HL-60/S4 treated with retinoic acid at 250 ng/mL for 4 days and 3 days (cell line): Measurements from ENCODE around the gene ZNF385A.

Source experiments
- in situ Hi-C: fragments of 300-500 bp; cut with MboI; formaldehyde crosslinking; loops from 2 replicates; pipeline ENCODE4 v1.7.0; 2022; ENCODE audit warnings: low sequenced_read_pairs

ZNF385A gene, protein sequence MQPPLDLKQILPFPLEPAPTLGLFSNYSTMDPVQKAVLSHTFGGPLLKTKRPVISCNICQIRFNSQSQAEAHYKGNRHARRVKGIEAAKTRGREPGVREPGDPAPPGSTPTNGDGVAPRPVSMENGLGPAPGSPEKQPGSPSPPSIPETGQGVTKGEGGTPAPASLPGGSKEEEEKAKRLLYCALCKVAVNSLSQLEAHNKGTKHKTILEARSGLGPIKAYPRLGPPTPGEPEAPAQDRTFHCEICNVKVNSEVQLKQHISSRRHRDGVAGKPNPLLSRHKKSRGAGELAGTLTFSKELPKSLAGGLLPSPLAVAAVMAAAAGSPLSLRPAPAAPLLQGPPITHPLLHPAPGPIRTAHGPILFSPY

DNA sequence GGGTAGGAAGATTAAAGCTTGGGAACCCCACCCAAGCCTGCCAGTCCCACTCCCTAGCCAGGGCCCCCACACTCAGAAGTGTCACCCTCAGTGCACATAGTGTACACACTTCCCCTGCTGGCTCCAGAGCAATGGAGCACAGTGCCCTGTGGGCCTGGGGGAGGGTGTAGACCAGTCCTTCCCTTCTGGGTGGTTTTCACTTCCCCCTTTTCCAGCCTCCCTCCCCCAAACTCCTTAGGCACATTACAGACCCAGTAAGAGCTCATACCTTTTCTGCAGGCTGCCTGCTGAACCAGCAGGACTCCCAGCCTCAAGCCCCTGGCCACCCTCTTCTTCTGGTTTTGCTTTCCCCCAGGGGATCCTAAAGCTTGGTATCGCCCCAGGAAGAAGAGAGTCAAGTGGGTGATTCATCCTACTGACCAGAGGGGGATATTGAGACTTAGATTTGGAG lies at the start of gene ZNF385A:
ZNF385A (minus strand) TSS at position 143 of the 451 bp plus-strand sequence. CDS start 219 bp downstream, outside the sequence.
- in situ Hi-C loops: loop anchor here (25.0 kb wide), 1 partner anchor 397 kb away; the partner anchor contains the start of gene HOXC10

DNA sequence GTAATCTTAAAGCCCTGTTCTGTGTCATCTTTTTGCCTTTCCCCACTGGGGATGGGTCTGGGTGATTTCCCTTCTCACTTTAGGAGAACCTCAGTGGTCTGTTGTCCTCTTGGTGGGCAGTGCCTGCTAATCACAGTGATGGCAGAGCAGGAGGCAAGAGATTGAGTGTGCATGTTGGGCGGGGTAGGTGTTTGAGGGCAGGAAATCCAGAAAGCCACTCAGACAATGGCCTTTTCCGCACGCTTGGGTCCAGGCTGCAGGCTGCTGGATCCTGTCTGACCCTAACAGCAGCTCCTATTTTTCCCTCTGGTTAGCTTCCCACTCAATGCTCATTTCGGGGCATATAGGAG lies 48.3 kb upstream of the ZNF385A start:
- in situ Hi-C loops: no loop called here

DNA sequence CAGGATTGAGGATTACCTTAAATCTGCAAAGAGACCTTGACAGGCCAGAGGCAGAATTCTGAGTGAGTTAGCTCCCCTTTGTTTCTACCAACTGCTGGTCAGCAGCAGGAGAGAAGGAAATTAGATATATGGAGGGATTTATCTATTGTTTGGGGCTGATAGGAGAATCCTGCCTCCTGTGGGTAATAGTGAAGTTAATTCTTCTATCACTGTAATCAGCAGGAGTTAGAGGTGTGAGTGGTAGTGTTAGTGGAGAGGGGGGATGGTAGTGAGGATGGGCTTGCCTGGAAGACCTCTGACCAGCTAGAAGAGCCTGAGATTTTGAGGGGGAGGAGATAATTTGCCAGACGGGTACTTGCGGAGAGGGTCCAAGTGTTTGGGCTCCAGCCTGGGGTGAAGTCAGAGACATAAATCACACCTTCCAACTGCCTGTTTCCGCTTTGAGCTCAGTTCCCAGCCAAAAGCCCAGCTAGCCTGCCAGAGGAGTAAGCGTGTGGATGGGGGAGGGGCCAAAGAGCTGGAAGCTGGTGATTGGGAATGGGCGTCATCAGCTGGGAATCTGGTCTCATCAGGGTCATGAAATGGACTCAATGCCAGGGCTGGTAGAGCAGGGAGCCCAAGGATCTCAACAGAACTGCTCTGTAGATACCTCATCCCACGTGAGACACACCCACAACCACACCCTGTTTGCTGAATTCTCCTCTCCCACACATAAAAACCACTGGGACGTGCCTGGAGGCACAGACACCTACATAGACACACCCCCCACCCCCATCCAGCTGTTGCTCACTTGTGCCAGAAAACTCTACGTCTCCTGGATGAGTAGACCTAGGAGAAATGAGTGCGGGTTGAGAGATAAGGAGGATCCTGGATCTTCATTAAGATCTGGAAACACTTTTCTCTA lies 47.6 kb upstream of the ZNF385A start:
- in situ Hi-C loops: no loop called here

DNA sequence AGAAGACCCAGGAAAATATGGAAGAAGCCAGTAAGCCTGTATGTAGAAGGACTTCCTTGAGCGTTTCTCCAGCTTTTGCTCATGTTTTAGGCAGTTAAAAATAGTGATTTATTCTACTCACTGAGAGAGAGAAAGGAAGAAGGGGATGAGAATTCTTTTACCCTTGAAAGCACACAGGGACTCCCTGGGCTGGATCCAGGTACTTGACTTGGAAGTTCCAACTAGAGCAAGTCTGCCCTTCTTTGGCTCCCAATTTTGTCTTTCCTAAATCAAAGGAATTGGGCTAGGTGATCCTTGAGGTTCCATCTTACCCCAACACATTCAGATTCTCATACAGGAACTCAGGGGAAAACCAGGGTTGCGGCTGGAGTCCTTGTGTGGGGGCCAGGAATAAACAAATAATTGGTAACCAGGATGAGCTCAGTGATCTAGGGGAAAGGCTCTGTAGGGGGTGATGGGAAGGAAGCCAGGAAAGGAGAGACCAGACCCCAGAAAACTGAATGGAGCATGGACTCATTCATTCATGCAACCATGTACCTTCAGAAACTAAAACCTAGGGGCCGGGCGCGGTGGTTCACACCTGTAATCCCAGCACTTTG lies 46.0 kb upstream of the ZNF385A start:
- in situ Hi-C loops: no loop called here

DNA sequence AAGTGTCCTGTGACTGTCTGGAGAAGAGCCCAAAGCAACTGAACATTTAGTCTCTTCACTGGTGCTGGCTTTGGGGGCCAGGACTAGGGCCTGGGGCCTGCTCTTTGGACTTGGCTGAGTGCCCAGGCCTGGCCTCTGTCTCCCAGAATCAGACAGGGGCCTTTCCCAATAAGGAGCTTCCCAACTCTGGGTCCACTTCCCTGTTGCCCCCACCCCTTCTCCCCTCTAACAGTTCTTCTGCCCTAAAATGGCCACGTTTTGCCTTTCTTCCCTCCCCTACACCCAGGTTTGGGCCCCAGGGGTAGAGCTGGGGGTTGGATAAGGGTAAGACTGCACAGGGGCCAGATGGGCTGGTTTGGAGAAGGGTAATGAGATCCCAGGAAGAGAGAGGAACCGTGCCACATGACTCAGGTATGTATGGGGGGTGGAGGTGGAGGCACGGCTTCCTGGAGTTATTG lies 44.5 kb upstream of the ZNF385A start:
- in situ Hi-C loops: no loop called here

DNA sequence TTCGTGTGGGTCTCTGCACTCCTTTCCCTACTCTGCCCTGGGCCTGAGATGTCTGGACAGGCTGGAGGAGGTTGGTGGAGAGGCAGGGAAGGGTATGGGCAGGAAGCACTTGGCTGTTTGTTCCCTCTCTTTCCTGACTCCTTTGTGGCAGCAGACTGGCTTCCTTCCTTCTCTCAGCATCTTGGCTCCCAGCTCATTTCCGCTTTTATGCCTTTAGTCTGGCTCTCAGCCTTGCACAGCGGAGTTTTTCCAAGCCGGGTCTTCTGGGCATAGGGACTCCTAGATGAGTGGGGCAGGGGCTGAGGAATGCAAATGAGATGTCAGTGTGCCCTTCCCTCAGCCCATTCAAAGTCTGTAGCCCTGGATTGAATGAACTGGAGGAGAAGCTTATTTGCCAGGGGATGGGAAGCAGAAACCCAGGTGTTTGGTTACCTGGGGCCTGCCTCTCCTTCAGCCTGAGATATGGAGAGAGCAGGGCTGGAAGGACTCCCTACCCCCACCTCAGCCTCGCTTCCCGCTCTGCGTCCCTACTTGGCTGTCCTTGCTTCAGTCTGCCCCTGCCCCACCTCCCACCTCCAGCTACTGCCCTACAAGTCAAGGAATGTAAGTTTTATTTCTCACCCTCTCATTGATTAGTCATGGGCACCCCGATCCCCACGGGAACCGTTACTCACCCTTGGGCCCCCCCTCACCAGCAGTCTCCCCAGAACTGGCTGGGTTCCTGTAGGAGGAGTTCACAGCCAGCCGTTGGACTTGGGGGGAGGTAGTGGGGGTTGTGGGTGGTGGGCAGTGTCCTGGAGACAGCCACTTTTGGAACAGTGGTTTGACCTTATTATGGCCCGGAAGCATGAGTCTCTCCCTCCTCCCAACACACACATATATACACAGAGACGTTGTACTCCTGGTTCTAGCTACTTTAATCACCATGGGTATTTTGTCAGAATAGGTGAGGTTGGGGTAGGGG lies 43.8 kb upstream of the ZNF385A start:
- in situ Hi-C loops: no loop called here

DNA sequence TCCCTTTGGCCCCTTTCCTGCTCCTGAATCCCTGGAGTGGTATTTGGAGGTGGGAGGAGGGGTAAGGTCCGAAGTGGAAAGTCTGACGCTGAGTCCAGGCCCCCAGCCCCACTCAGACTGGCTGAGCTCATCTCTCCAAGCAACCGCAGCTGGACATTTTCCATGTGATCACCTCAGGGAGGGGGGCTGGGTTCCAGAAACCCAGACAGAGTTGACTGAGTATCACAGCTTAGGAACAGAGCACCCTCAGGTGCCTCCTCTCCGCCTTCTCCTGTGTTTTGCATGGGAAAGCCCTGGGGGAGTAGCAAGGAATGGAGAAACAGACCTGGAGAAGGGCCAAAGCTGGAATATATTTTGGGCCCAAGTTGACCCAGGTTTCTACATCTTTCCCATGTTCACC lies 42.6 kb upstream of the ZNF385A start:
- in situ Hi-C loops: no loop called here

DNA sequence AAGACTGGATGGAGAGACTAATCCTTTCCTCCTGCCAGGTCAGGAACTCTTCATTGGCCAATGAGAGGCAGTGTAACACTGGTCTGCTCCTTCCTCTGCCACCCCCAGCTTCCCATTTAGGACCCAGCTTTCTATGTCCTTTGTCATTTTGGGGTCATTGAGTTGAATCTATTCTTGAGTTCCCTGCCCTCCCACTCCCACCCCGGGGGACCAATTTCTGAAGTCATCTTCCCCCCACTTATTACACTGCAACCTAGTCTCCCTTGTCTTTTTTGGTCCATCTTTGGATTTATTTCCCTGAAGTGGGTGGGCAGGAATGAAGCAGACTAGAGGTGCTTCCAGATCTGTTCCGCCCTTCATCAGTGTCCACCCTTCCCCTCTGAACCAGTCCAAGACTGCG lies 42.2 kb upstream of the ZNF385A start:
- in situ Hi-C loops: no loop called here

DNA sequence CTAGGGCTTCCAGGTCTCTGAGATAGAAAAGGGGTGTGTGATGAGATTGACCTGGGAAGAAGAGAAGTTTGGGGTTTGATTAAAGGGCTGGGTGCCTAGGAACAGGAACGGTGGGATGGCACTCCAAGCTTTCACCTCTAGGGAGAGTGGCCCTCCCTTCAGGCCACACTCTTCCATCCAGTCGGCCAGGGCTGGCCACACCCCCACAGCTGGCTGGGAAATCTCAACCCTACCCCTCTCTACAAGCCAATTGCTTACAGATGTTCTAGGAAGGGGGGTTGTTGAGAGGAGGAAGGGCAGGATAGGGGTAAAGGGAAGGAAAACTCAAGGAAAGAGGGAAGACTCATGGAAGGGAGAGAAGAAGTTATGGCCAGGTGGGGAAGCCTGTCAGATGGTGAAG lies 41.2 kb upstream of the ZNF385A start:
- in situ Hi-C loops: no loop called here

DNA sequence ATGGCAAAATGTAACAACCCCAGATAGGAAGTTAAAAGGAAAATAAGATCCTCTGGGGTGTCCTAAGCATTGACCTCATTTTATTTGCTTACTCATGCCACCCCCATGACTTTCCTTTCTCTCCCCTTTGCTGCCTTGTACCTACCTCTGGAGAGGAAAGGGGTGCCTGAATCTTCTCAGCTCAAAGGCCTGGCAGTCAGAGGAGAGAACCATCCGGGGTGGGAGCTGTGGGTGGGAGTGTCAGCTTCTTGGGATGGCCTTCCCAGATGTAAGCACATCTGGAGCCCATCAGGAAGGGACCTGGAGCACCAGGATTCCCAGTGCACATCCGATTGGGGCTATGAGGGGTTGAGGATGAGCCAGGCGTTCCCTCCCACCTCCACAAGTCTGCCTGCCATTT lies 39.7 kb upstream of the ZNF385A start:
- in situ Hi-C loops: no loop called here

DNA sequence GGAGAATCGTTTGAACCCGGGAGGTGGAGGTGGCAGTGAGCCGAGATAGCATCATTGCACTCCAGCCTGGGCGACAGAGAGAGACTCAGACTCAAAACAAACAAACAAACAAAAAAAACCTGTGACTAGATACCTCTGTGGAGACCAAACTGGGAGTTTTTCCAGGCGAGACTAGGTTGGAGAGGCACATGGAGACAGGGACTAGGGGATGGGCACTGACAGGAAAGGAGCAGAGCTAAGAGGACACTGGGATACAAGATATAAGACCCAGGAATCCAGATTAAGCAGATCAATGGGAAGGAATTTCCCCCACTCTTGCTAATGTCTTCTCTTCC lies 39.2 kb upstream of the ZNF385A start:
- in situ Hi-C loops: no loop called here

DNA sequence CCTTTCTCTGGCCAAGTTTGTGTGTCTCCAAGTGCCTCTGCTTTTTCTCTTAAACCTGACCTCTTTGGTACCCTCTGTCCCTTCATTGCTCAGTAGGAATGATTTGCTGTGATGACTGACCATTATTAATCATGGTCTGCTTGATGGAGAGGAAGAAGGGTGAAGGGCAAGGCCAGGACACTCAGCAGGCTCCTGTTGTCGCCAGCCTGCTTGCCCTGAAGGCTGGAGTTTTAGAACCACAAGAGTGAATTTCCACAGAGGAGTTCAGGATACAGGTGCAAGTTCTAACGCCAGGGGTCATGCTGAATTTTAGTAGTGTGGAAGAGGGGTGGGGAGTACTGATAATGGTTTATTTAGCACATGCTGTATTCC lies 37.3 kb upstream of the ZNF385A start:
- in situ Hi-C loops: no loop called here

DNA sequence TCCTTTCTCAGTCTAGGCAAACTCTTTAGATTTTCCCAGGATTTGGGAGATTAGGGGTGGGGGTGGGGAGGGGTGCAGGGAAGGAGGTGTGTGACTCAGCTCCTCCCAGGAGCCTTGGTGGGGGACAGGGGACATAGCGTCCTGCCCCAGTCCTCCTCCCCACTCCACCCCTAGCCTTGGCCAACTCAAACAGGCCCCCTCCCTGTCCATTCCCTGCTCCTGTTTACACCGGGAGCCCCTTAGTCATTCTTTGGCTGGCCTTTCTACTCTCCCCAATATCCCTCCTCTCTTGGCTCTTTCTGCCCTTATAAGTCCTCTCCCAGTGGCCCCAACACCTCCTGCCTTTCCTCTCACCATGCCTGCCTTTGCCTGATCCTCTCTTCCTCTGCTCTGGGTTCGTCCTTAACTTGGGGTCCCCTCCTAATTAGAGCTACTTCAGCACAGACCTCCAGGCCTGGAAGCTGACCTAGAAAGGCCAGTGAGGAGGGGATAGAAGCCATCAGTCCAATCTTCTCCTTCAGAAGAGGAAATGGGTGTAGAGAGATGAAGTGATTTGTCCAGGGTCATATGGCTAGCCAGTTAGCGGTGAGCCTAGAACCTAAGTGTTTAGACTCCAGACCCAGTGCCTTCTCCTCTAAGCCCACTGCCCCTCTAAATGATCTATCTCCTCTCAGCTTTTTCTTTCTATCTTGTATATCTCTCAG lies 36.8 kb upstream of the ZNF385A start:
- in situ Hi-C loops: no loop called here

DNA sequence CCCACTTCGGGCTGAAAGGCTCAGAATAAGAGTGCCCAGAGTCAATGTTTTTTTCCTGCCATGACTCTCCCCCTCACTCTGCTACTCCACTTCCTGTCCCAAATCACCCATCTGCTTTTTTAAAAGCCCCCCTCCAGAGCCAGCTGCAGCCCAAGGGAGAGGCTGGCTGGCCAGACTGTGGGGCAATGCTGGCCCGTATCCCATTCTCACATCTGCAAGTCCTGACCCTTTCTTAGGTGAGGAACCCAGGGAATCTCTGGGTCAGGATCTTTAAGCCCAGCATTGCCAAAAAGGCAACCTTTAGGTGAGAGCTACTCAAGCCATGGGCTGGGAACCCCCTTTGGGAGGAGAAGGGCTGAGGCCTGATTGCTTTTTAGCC lies 36.2 kb upstream of the ZNF385A start:
- in situ Hi-C loops: no loop called here

DNA sequence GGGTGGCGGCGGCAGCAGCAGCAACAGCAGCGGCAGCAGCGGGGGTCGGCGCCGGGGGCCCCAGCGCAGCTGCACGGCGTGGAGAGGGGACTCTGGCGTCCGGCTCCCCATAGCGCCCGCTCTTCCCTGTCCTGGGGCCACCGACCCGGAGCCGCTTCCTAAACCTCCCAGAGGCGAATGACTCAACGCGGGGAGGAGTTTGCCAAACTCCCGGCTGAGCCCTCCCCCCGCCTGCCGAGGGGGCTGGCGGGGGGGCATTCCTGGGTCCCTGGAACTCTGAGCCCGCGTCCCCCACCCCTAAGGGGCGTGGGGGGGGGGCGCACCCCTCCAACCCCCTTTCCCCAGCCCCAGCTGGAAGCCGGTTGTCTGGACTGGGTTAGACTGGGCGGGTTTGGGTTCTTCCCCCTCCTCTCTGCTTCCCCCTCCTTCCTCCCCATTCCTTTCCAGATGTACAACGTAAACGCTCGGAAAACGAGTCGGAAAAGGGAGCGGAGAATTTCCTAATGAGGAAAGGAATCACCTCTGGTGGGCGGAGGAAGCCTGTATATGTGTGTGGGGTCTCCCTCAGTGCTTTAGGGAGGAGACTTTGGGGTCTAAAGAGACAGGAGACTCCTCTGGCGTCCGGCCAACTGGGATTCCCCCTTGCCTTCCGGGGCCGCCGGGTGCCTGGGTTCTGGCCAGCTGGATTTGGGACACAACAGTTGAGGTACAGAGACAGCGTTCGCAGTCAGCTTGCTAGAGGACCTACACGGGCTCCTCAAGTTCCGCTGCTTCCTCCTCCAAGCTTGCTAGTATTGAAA lies 34.8 kb upstream of the ZNF385A start, which contains the start of gene ITGA5:
ITGA5 (minus strand) TSS at position 179 of the 800 bp plus-strand sequence; CDS start at position 111, 68 bp downstream.
- in situ Hi-C loops: no loop called here

DNA sequence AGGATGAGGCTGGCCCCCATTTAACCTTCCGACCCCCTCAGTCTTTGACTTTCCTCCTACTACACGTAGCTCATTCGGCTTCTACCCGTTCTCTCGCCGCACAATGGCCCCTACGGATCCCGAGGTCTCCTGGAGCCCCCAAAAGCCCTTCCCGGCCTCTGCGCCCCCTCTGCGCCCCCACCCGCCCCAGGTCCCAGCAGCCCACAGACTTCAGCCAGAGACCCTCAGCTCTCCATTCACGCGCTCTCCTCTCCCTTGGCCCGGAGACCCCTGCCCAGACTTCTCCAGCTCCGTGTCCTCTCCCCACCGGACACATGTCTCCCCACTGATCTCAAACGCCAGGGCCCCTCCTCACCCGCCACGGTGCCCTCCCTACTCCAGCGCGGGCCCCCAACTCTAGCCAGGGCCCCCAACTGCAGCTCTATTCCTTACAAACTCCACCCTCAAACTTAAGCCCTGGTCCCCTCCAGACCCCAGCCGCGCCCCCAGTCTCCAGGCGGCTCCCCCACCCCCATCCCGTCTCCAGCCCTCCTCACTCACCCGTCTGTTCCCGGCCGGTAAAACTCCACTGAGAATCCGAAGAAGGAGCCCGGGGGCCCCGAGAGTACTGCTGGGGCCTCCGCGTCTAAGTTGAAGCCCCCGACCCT lies 34.0 kb upstream of the ZNF385A start:
- in situ Hi-C loops: no loop called here

DNA sequence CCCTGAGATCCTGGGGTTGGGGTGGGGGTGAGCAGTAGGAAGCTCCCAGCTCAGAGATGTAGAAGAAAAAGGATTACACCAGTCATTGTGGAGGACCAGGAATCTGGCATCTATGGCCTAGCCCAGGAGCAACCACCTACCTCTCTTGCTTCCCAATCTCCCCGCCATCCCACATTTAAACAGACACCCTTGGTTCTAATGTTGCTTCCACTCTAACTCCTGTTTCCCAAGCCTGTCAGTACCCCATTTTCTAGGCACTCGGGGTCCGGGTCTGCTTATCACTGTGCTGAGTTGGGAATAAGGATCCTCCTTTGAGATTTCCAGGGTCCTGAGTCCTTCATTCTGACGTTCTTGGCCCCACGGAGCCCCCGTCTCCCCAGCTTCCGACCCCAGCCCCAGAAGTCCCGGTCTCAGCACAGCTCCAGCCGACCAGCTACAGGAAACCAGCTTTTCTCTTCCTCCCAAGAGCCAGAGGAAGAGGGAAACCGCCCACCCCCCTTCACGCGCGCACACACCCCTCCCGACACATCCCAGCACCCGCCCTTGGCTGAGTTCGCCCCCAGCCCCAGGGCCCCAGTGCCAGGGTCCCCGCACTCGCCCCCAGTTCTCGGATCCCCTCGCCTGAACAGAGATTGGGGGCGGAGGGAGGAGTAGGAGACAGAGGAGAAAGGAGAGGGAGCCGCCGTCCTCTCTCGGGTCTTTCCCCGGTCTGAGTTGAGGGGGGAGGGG lies 33.3 kb upstream of the ZNF385A start:
- in situ Hi-C loops: no loop called here
